ENCODE measurements around the gene DSTYK. TPM values are rescaled to one million over a fixed set of nuclear protein-coding genes. Genes with fewer than 3 reads are reported as not detected.

The DSTYK gene
- total RNA-seq, 2 experiments from 2014 or later: 13.9 to 15.3 TPM

DNA sequence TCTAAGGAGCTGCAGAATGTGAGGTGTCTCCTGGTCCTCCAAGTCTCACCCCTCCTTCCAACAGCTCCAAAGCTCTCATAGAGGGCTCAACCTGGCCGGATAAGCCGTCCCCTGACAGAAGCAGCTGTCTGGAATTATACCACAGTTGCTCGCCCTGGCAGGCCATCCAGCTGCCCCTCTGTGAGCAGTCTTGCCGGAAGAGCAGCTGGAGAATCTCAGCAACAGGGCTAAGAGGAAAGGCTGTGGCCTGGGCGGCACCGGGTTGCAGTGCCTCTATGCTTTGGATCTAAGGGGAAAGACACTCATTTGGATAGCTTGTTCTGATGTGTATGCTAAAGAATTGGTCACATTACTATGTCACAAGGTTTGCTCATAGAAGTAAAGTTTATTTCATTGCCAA is 28.6 kb upstream of the DSTYK start:
- Mint-ChIP-seq H3K27ac (no peak overlapping the region), H3K36me3 (ENCODE audit: low read depth) (no peaks in the 10 kb centered on the region), H3K4me1 (ENCODE audit: low read depth) (peaks cover 4% of the 10 kb centered on the region), H3K9me3 (no peaks in the 10 kb centered on the region), H3K4me3 (no peak overlapping the region), H3K27me3 (peaks cover 12% of the 10 kb centered on the region)
- ATAC-seq (ENCODE audit: poor library complexity) (no peak), DNase-seq (no peak)
- CTCF ChIA-PET: interaction anchor here (1.5 kb wide), 1 partner anchor 10 kb away, joined by 4 read pairs; no protein-coding TSS in a partner anchor
- POLR2A ChIA-PET: no interaction called here
- Histone ChIP-seq H3K27me3 (ENCODE audit: control insufficient read depth in 1 of 2, insufficient read depth in 2 of 2, low read length in 2 of 2) (no peaks in the 10 kb centered on the region), H3K4me3 (ENCODE audit: low read length) (no peak overlapping the region), H3K9me3 (ENCODE audit: control insufficient read depth in 1 of 2, insufficient read depth in 1 of 2, low read length in 2 of 2) (no peaks in the 10 kb centered on the region), H3K4me1 (ENCODE audit: insufficient read depth, low read length) (no peaks in the 10 kb centered on the region), H3K36me3 (ENCODE audit: insufficient read depth, low read length) (no peaks in the 10 kb centered on the region), H3K27ac (ENCODE audit: low read depth in 1 of 2, low read length in 2 of 2) (no peak overlapping the region)
- intact Hi-C loops (cut with DNase I, micrococcal nuclease): no loop called here
- TF ChIP-seq, protein P1, sequence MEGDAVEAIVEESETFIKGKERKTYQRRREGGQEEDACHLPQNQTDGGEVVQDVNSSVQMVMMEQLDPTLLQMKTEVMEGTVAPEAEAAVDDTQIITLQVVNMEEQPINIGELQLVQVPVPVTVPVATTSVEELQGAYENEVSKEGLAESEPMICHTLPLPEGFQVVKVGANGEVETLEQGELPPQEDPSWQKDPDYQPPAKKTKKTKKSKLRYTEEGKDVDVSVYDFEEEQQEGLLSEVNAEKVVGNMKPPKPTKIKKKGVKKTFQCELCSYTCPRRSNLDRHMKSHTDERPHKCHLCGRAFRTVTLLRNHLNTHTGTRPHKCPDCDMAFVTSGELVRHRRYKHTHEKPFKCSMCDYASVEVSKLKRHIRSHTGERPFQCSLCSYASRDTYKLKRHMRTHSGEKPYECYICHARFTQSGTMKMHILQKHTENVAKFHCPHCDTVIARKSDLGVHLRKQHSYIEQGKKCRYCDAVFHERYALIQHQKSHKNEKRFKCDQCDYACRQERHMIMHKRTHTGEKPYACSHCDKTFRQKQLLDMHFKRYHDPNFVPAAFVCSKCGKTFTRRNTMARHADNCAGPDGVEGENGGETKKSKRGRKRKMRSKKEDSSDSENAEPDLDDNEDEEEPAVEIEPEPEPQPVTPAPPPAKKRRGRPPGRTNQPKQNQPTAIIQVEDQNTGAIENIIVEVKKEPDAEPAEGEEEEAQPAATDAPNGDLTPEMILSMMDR (IDR thresholded peaks at IDR 0.05): no peak

DNA sequence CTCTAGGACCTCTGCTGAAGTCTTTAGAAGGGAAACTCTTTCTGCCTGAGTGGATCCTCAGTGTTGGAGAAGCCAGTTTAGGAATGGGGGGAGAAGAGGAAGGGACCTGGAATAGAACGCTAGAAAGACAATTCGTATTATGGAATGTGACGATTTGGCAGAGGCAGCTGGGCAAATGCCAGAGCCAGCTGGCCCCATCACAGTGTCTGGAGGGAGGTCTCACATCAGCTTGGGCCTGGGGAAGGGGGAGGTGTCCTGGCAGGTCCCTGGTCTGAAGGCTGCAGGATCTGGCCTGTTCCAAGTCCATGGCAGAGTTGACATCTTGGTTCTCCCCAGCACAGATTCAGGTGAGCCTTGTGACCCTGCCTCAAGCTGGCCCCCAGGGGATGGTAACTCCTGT is 27.6 kb upstream of the DSTYK start:
- Histone ChIP-seq H3K9me3 (ENCODE audit: control insufficient read depth in 1 of 2, insufficient read depth in 1 of 2, low read length in 2 of 2) (no peaks in the 10 kb centered on the region), H3K4me3 (ENCODE audit: low read length) (no peak overlapping the region), H3K4me1 (ENCODE audit: insufficient read depth, low read length) (no peaks in the 10 kb centered on the region), H3K36me3 (ENCODE audit: insufficient read depth, low read length) (no peaks in the 10 kb centered on the region), H3K27ac (ENCODE audit: low read depth in 1 of 2, low read length in 2 of 2) (no peak overlapping the region), H3K27me3 (ENCODE audit: control insufficient read depth in 1 of 2, insufficient read depth in 2 of 2, low read length in 2 of 2) (no peaks in the 10 kb centered on the region)
- ChIA-PET CTCF (interaction anchor here (1.2 to 1.5 kb wide), 2 partner anchors 9 to 15 kb away, joined by 4 read pairs; no protein-coding TSS in a partner anchor), POLR2A (no interaction called here)
- H3K36me3 Mint-ChIP-seq (ENCODE audit: low read depth): no peaks in the 10 kb centered on the region
- DNase-seq: no peak
- H3K4me3 Mint-ChIP-seq: no peak overlapping the region
- H3K9me3 Mint-ChIP-seq: no peaks in the 10 kb centered on the region
- ATAC-seq (ENCODE audit: poor library complexity): no peak
- H3K4me1 Mint-ChIP-seq (ENCODE audit: low read depth): peaks cover 4% of the 10 kb centered on the region
- no peak overlapping the region for H3K27ac Mint-ChIP-seq
- TF ChIP-seq, protein P1 (IDR thresholded peaks at IDR 0.05): no peak
- H3K27me3 Mint-ChIP-seq: peaks cover 12% of the 10 kb centered on the region
- intact Hi-C loops (cut with DNase I, micrococcal nuclease): no loop called here

DNA sequence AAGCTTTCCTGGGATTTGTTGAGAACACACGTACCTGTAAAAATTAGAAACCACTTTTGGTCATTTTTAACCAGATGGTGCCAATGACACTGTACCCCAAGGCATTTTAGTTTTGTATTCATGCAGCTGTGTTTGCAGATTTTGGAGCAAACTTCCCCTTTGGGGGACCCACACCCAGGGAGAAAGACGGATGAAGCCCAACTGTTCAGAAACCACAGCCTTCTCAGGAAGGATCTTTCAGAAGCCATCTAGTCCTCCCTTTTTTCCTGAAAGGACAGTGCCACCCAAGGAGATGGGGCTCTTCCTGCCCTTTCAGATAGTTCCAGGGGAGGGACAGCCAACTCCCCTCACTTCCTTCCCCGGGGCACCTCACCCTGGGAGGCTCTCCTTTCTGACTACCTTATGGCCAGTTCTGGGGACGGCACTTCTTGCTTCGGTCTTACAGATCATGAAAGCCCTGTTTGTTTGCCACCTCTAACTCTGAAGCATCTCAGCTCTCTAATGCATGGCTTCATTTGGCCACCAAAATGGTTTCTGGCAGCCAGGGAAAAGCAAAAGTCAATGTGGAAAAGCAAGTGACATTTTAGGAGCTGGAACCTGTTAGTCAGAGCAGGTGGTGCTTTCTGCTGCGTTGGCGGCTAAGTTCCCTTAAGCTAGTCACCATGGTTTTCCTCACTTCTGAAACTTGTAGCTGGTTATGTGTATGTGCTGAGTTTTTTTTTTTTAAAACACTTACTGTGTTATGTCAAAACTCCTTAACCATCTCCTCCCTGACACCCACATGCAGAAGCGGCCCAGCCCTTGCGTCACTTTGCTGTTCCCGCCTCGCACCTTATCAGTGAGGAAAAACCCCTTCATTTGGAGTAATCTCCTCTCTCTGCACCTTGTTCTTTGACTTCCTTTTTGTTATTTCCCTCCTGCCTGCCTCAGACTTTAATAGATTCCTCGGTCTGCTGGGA is 26.3 kb upstream of the DSTYK start:
- Histone ChIP-seq H3K36me3 (ENCODE audit: insufficient read depth, low read length) (no peaks in the 10 kb centered on the region), H3K27me3 (ENCODE audit: control insufficient read depth in 1 of 2, insufficient read depth in 2 of 2, low read length in 2 of 2) (no peaks in the 10 kb centered on the region), H3K4me1 (ENCODE audit: insufficient read depth, low read length) (no peaks in the 10 kb centered on the region), H3K9me3 (ENCODE audit: control insufficient read depth in 1 of 2, insufficient read depth in 1 of 2, low read length in 2 of 2) (no peaks in the 10 kb centered on the region), H3K4me3 (ENCODE audit: low read length) (no peak overlapping the region), H3K27ac (ENCODE audit: low read depth in 1 of 2, low read length in 2 of 2) (no peak overlapping the region)
- no peak for DNase-seq
- Mint-ChIP-seq H3K36me3 (ENCODE audit: low read depth) (no peaks in the 10 kb centered on the region), H3K4me3 (no peak overlapping the region), H3K4me1 (ENCODE audit: low read depth) (peaks cover 4% of the 10 kb centered on the region), H3K9me3 (no peaks in the 10 kb centered on the region), H3K27me3 (peaks cover 12% of the 10 kb centered on the region), H3K27ac (no peak overlapping the region)
- TF ChIP-seq, protein P1 (IDR thresholded peaks at IDR 0.05): no peak
- intact Hi-C loops (cut with DNase I, micrococcal nuclease): no loop called here
- CTCF ChIA-PET: interaction anchor here (1.0 to 1.2 kb wide), 2 partner anchors 16 to 18 kb away, joined by 4 read pairs; no protein-coding TSS in a partner anchor
- POLR2A ChIA-PET: no interaction called here
- no peak for ATAC-seq (ENCODE audit: poor library complexity)

All from CD4-positive, alpha-beta T cell (primary cell).